T-helper 17 cell (primary cell): ENCODE results near the gene CDC45. TPM values are rescaled to one million over a fixed set of nuclear protein-coding genes. Genes with fewer than 3 reads are reported as not detected.

Source experiments
- ATAC-seq: fragments of 150-1000 bp; cut with Tn5 transposase; 2 replicates; pipeline ENCODE4 v1.10.0; 2021; ENCODE audit warnings: mild to moderate bottlenecking, moderate library complexity
- DNase-seq, 3 donors: peaks; one replicate each; pipeline versions ENCODE4 v3.0.0 to v3.0.0-alpha.2; 2020 to 2021
- H3K9me3 ChIP-seq: one replicate; pipeline ENCODE4 v1.7.0; 2013; ENCODE audit warnings: low read length, mild to moderate bottlenecking; ENCODE audit not compliant: control insufficient read depth, poor library complexity, severe bottlenecking
- H3K27ac Mint-ChIP-seq: one replicate; pipeline ENCODE4 v1.8.0; 2022; ENCODE audit warnings: mild to moderate bottlenecking, moderate library complexity, mixed read lengths
- H3K27me3 Mint-ChIP-seq: one replicate; pipeline ENCODE4 v1.8.0; 2022; ENCODE audit warnings: mixed read lengths
- H3K36me3 Mint-ChIP-seq: one replicate; pipeline ENCODE4 v1.8.0; 2022; ENCODE audit warnings: low read depth, mixed read lengths
- H3K4me1 Mint-ChIP-seq: one replicate; pipeline ENCODE4 v1.8.0; 2022; ENCODE audit warnings: mild to moderate bottlenecking, mixed read lengths
- H3K4me3 Mint-ChIP-seq: one replicate; pipeline ENCODE4 v1.8.0; 2022; ENCODE audit warnings: mild to moderate bottlenecking, moderate library complexity, mixed read lengths
- total RNA-seq, 4 donors: library from RNA in 2 of 4; stranded (reverse) in 2 of 4; gene quantifications; one replicate each; pipeline ENCODE4 v1.2.3 and lab custom pipeline; 2022 to 2026

The CDC45 gene
- total RNA-seq, 2 donors from 2014 or later, result 0.32 to 0.37 TPM

- DNase-seq (no peak), ATAC-seq (no peak)
- Mint-ChIP-seq H3K27ac (no peak overlapping the region), H3K4me1 (peaks cover 6% of the 10 kb centered on the region), H3K36me3 (no peaks in the 10 kb centered on the region), H3K4me3 (no peak overlapping the region), H3K27me3 (no peaks in the 10 kb centered on the region)
- H3K9me3 ChIP-seq, result no peaks in the 10 kb centered on the region
These were observed 31.2 kb downstream of the CDC45 start for GRCh38 chr22:19510919-19511341.

DNA sequence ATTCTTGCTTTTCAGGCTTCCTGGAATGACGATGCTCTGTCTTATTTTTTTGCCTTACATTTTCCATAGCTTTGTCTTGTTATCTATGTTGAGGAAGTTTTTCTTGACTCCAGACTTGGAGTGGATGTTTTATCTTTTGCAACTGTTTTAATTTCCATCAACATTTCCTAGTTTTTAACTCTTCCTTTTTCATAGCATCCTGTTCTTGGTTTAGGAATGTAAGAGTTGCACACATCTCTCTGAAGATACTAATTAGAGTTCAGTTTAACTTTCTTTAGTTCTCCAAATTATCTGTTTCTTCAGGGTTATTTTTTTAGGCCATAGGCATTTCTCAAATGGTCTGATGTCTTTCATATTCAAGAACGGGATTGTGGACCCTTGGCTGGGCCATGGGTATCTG, 34.1 kb downstream of the CDC45 start:
- ATAC-seq (no peak), DNase-seq (no peak)
- no peaks in the 10 kb centered on the region for H3K9me3 ChIP-seq
- H3K36me3 Mint-ChIP-seq, result no peaks in the 10 kb centered on the region
- H3K4me1 Mint-ChIP-seq, result no peaks in the 10 kb centered on the region
- H3K4me3 Mint-ChIP-seq, result no peak overlapping the region
- H3K27ac Mint-ChIP-seq, result no peak overlapping the region
- H3K27me3 Mint-ChIP-seq, result no peaks in the 10 kb centered on the region

GRCh38 chr22:19514831-19515565, 35.3 kb downstream of the CDC45 start:
- Mint-ChIP-seq H3K27ac (no peak overlapping the region), H3K27me3 (no peaks in the 10 kb centered on the region), H3K4me1 (no peaks in the 10 kb centered on the region), H3K4me3 (no peak overlapping the region), H3K36me3 (no peaks in the 10 kb centered on the region)
- ATAC-seq, result no peak
- H3K9me3 ChIP-seq, result no peaks in the 10 kb centered on the region
- DNase-seq, result no peak

- H3K9me3 ChIP-seq, result no peaks in the 10 kb centered on the region
- Mint-ChIP-seq H3K27me3 (no peaks in the 10 kb centered on the region), H3K27ac (no peak overlapping the region), H3K4me1 (no peaks in the 10 kb centered on the region), H3K4me3 (no peak overlapping the region), H3K36me3 (no peaks in the 10 kb centered on the region)
- ATAC-seq, result no peak
- DNase-seq, result no peak
These were observed 36.1 kb downstream of the CDC45 start for GRCh38 chr22:19515654-19516377.

DNA sequence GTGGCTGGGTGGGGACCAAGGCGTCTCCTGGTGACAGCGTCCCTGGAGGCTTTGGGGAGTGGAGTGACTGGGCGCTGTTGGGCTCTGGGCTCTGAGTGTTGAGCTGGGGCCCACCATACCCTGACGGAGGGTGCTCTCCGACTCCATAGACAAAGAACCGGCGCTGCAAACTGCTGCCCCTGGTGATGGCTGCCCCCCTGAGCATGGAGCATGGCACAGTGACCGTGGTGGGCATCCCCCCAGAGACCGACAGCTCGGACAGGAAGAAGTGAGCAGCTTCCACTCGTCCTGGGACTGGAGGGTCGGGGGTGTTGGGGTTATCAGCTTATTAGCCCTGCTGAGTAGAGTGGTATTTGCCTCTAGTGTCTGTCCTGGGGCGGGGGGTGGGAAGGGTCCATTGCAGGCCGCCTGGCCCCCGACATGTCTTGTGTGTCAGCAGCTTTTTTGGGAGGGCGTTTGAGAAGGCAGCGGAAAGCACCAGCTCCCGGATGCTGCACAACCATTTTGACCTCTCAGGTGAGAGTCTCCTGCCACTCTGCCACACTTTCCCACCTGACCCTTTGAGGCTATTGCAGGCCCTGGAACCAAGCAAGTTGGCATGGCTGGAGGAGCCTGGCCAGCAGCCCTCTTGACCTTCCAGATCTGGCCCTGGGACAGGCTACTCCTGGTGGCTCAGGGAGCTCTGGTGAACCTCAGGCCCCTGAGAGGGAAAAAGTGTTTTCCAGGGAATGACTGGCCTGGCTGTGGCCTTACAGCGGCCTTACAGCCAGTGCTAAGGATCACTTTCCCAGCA, 36.9 kb downstream of the CDC45 start:
- DNase-seq (no peak), ATAC-seq (no peak)

GRCh38 chr22:19517171-19517500, 37.4 kb downstream of the CDC45 start:
- Mint-ChIP-seq H3K27ac (no peak overlapping the region), H3K27me3 (no peaks in the 10 kb centered on the region), H3K4me1 (no peaks in the 10 kb centered on the region), H3K4me3 (no peak overlapping the region), H3K36me3 (no peaks in the 10 kb centered on the region)
- DNase-seq (no peak), ATAC-seq (no peak)
- H3K9me3 ChIP-seq, result no peaks in the 10 kb centered on the region

More for the DNA sequence above, 36.9 kb downstream of the CDC45 start:
- Mint-ChIP-seq H3K4me3 (no peak overlapping the region), H3K27ac (no peak overlapping the region), H3K27me3 (no peaks in the 10 kb centered on the region), H3K4me1 (no peaks in the 10 kb centered on the region), H3K36me3 (no peaks in the 10 kb centered on the region)
- no peaks in the 10 kb centered on the region for H3K9me3 ChIP-seq

DNA sequence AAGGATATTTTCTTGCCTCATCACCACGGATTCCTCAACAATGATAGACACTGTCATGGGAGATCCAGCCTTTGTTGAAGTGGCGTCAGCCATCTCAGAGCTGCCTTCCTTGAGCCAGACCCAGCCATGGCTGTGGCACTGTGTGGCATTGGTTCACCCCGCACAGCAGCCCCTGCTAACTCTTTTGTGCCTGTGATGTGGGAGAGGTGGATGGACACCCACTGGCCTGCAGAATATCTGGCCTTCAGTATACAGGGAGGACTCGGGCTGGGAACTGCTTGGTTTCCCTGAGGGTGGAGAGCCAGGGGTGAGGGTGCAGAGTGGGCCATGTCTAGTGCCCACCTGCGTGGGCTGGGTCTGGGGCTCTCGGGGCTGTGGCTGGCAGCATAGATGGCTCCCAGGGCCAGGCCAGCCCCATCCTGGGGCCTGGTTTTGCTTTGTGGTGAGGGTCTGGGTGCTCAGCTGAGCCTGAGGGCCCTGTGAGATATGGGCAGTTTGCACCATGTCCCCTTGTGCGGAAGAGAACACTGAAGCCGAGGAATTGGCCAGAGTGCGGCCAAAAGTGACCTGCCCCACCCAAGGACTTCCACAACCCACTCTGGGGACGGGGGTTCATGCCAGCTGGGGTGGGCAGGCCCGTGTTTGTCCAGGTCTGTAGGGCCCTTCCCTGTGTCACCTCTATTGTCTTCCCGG, 38.3 kb downstream of the CDC45 start:
- Mint-ChIP-seq H3K36me3 (no peaks in the 10 kb centered on the region), H3K4me3 (no peak overlapping the region), H3K27me3 (peaks cover 5% of the 10 kb centered on the region), H3K4me1 (peaks cover 4% of the 10 kb centered on the region), H3K27ac (peak overlapping the region; percentile 61)
- no peaks in the 10 kb centered on the region for H3K9me3 ChIP-seq
- DNase-seq, result no peak
- no peak for ATAC-seq

DNA sequence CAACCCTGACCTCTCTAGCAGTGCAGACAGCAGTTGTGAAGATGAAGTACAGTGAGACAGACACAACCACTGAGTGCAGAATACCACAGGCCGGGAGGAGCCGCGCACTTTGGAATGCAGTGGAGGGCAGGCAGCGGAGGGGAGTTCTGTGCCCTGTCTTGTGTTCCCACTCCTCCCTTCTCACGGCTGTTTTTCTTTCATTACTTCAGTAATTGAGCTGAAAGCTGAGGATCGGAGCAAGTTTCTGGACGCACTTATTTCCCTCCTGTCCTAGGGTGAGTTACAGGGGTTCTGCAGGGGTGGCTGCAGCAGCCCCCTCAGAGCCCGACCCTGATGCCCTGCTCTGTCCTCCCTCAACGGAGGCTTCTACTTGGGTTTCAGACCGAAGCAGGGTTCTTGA, 38.9 kb downstream of the CDC45 start:
- peaks cover 6% of the 10 kb centered on the region for H3K27me3 Mint-ChIP-seq
- H3K36me3 Mint-ChIP-seq, result no peaks in the 10 kb centered on the region
- no peaks in the 10 kb centered on the region for H3K9me3 ChIP-seq
- no peak for DNase-seq
- ATAC-seq, result no peak
- H3K4me1 Mint-ChIP-seq, result peaks cover 7% of the 10 kb centered on the region
- H3K4me3 Mint-ChIP-seq, result no peak overlapping the region
- peak overlapping the region; percentile 61 for H3K27ac Mint-ChIP-seq

DNA sequence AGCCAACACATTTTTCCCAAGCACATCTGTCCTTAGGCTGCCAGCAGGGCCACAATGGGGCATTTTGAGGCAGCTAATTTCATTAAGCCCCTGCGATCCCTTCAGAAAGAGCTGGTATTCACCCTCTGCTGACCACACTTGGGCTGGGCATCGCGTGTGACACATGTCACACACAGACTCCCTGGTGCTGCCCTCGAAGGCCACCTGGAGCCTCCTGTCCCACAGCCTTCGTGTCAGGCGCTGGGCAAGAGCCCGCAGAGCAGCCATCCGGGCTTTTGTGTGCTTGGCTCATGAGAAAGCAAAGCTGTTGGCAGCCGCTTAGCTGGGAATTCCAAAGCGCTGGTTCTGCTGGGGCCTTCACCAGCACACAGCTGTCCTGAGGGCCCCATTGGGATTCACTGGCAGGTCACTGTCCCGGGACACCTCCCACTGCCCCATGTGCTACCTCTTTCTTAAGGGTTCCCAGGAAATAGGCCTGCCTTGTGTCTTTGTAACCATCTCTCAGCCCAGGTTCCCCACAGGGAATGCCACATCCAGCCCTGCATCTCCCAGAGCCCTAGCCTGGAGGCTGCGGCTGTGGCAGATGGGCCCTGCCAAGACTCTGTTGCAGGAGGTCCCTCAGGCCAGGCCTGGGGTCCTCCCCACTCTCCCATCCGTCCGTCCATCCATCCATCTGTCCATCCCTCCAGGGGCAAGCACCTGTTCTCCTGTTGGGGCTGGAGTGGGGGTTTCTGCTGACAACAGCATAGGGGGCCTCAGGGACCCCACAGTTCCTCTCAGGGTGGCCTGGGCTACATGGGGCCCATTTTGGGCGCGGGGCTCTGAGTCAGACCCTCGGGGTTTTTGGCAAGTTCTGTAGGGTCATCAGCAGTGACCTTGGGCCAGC, 39.6 kb downstream of the CDC45 start:
- Mint-ChIP-seq H3K27me3 (peaks cover 6% of the 10 kb centered on the region), H3K4me1 (peaks cover 7% of the 10 kb centered on the region), H3K36me3 (no peaks in the 10 kb centered on the region), H3K27ac (no peak overlapping the region), H3K4me3 (no peak overlapping the region)
- no peak for DNase-seq
- no peak for ATAC-seq
- no peaks in the 10 kb centered on the region for H3K9me3 ChIP-seq

DNA sequence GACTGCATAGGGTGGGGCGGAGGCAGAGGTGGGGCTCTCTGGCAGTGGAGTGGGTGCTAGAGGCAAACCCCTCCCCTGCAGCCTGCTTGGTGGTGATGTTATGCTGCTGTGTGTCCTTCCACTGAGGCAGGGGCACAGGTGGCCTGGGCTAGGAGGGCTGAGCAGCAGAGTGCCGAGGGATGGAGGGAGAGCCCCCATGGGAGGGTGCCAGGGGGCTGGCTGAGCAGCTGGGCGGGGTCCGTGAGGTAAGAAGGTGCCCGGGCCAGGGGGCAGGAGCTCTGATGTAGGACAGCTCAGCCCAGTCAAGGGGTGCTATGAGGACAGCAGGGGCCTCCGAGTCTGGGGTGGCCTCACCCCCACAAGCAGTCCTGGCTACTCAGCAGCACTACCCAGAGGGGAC, 40.3 kb downstream of the CDC45 start:
- DNase-seq (no peak), ATAC-seq (no peak)
- Mint-ChIP-seq H3K27ac (no peak overlapping the region), H3K36me3 (peaks cover 2% of the 10 kb centered on the region), H3K4me3 (no peak overlapping the region), H3K27me3 (peaks cover 11% of the 10 kb centered on the region), H3K4me1 (peaks cover 11% of the 10 kb centered on the region)
- H3K9me3 ChIP-seq, result no peaks in the 10 kb centered on the region

DNA sequence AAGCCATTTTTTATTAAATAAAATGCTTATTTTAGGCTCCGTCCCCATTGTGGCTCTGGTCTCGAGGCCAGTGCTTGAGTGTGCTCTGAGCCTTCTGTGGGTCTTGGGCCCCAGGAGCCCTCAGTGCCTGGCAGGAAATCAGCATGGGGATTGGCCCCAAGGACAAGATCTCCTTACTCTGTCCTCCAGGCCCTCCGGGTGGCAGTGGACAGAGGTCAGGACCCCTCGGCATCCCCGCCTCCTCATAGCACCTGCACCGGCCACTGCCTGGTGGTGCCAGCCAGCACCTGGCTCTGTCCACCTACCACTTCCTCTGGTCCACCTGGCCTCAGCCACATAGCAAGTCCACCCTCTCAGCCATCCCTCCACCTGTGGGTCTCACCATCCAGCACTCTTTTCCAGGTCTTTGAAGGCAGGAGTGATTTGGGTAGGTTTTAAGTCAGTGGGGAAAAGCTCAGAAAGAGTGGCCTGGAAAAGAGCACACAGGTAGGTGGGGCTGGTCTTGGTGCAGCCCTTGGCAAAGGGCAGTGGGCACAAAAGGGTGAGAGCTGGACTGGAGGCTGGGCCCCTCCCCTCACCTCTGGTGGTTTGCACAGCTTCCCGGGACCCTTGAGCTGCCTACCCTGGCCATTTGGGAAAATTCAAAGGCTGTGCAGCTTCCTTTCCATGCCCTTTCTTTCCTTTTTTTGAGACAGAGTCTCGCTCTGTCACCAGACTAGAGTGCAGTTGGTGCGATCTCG, 41.0 kb downstream of the CDC45 start:
- DNase-seq, result no peak
- no peak overlapping the region for H3K27ac Mint-ChIP-seq
- H3K36me3 Mint-ChIP-seq, result peaks cover 2% of the 10 kb centered on the region
- H3K4me3 Mint-ChIP-seq, result no peak overlapping the region
- peaks cover 19% of the 10 kb centered on the region for H3K27me3 Mint-ChIP-seq
- no peaks in the 10 kb centered on the region for H3K9me3 ChIP-seq
- no peak for ATAC-seq
- H3K4me1 Mint-ChIP-seq, result peaks cover 11% of the 10 kb centered on the region
